GM23248 (cell line): ENCODE results near the gene NLK. TPM values are rescaled to one million over a fixed set of nuclear protein-coding genes. Genes with fewer than 3 reads are reported as not detected.
"Not testable (repeated sequence)": the region's sequence is repeated elsewhere in the genome, so short reads cannot be mapped to it uniquely, and the experiment has no call there.

ENCODE experiments used
- DNase-seq: peaks from one replicate; pipeline ENCODE4 v3.0.0-alpha.2; 2015
- H2AFZ ChIP-seq: fragments of 200-600 bp; sonication (generic); 2 replicates; pipeline ENCODE4 v1.6.1; 2016; ENCODE audit warnings: antibody characterized with exemption
- H3F3A ChIP-seq: fragments of 200-600 bp; sonication (generic); 2 replicates; pipeline ENCODE4 v1.6.1; 2016; ENCODE audit warnings: mild to moderate bottlenecking, antibody characterized with exemption, mixed run types; ENCODE audit not compliant: insufficient read depth
- H3K27ac ChIP-seq: fragments of 200-600 bp; sonication (generic); 2 replicates; pipeline ENCODE4 v1.5.1; 2016; ENCODE audit warnings: mild to moderate bottlenecking
- H3K27me3 ChIP-seq: fragments of 200-600 bp; sonication (generic); replicated peaks from 2 replicates; pipeline ENCODE4 v1.6.1; 2016; ENCODE audit warnings: mild to moderate bottlenecking; ENCODE audit not compliant: insufficient read depth
- H3K36me3 ChIP-seq: fragments of 200-600 bp; sonication (generic); 2 replicates; pipeline ENCODE4 v1.6.1; 2016; ENCODE audit warnings: low read depth, mild to moderate bottlenecking
- H3K4me1 ChIP-seq: fragments of 200-600 bp; sonication (generic); 2 replicates; pipeline ENCODE4 v1.6.1; 2016; ENCODE audit warnings: mild to moderate bottlenecking; ENCODE audit not compliant: insufficient read depth
- H3K4me2 ChIP-seq: fragments of 200-600 bp; sonication (generic); one replicate; pipeline ENCODE4 v1.6.1; 2016; ENCODE audit warnings: mild to moderate bottlenecking; ENCODE audit not compliant: unreplicated experiment
- H3K4me3 ChIP-seq: fragments of 200-600 bp; sonication (generic); 2 replicates; pipeline ENCODE4 v1.5.1; 2016; ENCODE audit warnings: mild to moderate bottlenecking
- H3K79me2 ChIP-seq: fragments of 200-600 bp; sonication (generic); 2 replicates; pipeline ENCODE4 v1.6.1; 2016; ENCODE audit warnings: mild to moderate bottlenecking; ENCODE audit not compliant: insufficient read depth
- H3K9ac ChIP-seq: fragments of 200-600 bp; sonication (generic); 2 replicates; pipeline ENCODE4 v1.6.1; 2016; ENCODE audit warnings: mild to moderate bottlenecking
- H3K9me2 ChIP-seq: fragments of 200-600 bp; sonication (generic); 2 replicates; pipeline ENCODE4 v1.6.1; 2016; ENCODE audit warnings: mixed run types, mild to moderate bottlenecking, moderate library complexity; ENCODE audit not compliant: insufficient read depth
- H3K9me3 ChIP-seq: fragments of 200-600 bp; sonication (generic); one replicate; pipeline ENCODE4 v1.6.1; 2017; ENCODE audit warnings: low read depth
- H4K20me1 ChIP-seq: fragments of 200-600 bp; sonication (generic); 2 replicates; pipeline ENCODE4 v1.6.0; 2016; ENCODE audit not compliant: insufficient read depth
- EZH2 ChIP-seq: fragments of 200-600 bp; sonication (generic); IDR thresholded peaks from 2 replicates; pipeline ENCODE4 v1.6.1; 2018; ENCODE audit warnings: antibody characterized with exemption, mild to moderate bottlenecking; ENCODE audit not compliant: insufficient read depth, poor library complexity, severe bottlenecking
- EZH2phosphoT487 ChIP-seq: fragments of 200-600 bp; sonication (generic); IDR thresholded peaks from 2 replicates; pipeline ENCODE4 v1.6.1; 2018; ENCODE audit warnings: antibody characterized with exemption, moderate library complexity, mild to moderate bottlenecking, low read depth; ENCODE audit not compliant: insufficient read depth
- WGBS, 2 experiments: methylation state at CpG; one replicate each; pipeline ENCODE4 v1.1.6; 2015 to 2017; ENCODE audit warnings: low lambda C conversion rate in 2 of 2, low coverage in 1 of 2; ENCODE audit errors: missing lambda C conversion rate in 2 of 2; 5-methylcytosine and 5-hydroxymethylcytosine counted together
- in situ Hi-C: fragments of 300-500 bp; cut with MboI; formaldehyde crosslinking; loops from 2 replicates; pipeline ENCODE4 v1.15.0; 2020
- polyA plus RNA-seq: library from polyadenylated mRNA; unstranded; fragments of >200 nt; fragmentation: Nextera tagmentation; extraction: Ambion mirVana; gene quantifications from 2 replicates; pipeline ENCODE4 v1.2.1, GENCODE V29; 2016
- total RNA-seq: library from RNA; depleted of rRNA; stranded (reverse); fragments of >200 nt; shearing (Covaris generic); gene quantifications from 2 replicates; pipeline ENCODE4 v1.2.3, GENCODE V29; 2014

The NLK gene
- total and polyA plus RNA-seq, 2 experiments from 2014 or later: 3.8 to 17.6 TPM

- no peaks in the 10 kb centered on the region for H3K79me2 ChIP-seq
- no peaks in the 10 kb centered on the region for H3K9me2 ChIP-seq
- H4K20me1 ChIP-seq: no peaks in the 10 kb centered on the region
- peak; percentile 93 for DNase-seq
- peaks cover 20% of the 10 kb centered on the region for H3K4me1 ChIP-seq
- H2AFZ ChIP-seq: peak overlapping the region; percentile 89
- 43 to 47% methylated on average over 8 of the region's 8 CpGs for WGBS, 2 experiments
- H3K9me3 ChIP-seq: no peaks in the 10 kb centered on the region
- H3K4me2 ChIP-seq: peak overlapping the region; percentile 50
- H3K27me3 ChIP-seq: no peaks in the 10 kb centered on the region
- H3K9ac ChIP-seq: no peak overlapping the region
- peak overlapping the region; percentile 51 for H3K27ac ChIP-seq
- H3F3A ChIP-seq: peaks cover 17% of the 10 kb centered on the region
- no peaks in the 10 kb centered on the region for H3K36me3 ChIP-seq
- in situ Hi-C loops: no loop called here
- H3K4me3 ChIP-seq: 0 out of 2 replicates have a peak overlapping the region, but pooled peaks have one; percentile 7
- no peak for TF ChIP-seq EZH2
- no peak for TF ChIP-seq EZH2phosphoT487
These were observed 8.3 kb upstream of the NLK start for GRCh38 chr17:28033972-28034714.

- H3K9ac ChIP-seq, H3K27me3 ChIP-seq, H3K4me2 ChIP-seq, DNase-seq, H3K36me3 ChIP-seq, H3K9me2 ChIP-seq, H3K9me3 ChIP-seq, in situ Hi-C loops, H3K4me3 ChIP-seq, H3K79me2 ChIP-seq, H3K27ac ChIP-seq, H4K20me1 ChIP-seq, H2AFZ ChIP-seq: not testable (repeated sequence)
- H3K4me1 ChIP-seq: peaks cover 21% of the 10 kb centered on the region
- 89 to 91% methylated on average over 4 of the region's 4 CpGs for WGBS, 2 experiments
- peaks cover 19% of the 10 kb centered on the region for H3F3A ChIP-seq
These were observed 7.0 kb upstream of the NLK start for GRCh38 chr17:28035452-28035851.

- H4K20me1 ChIP-seq, H3K27me3 ChIP-seq, H3K36me3 ChIP-seq, H3K79me2 ChIP-seq, H3K4me2 ChIP-seq, H2AFZ ChIP-seq, H3K9me3 ChIP-seq, DNase-seq, in situ Hi-C loops, H3K4me3 ChIP-seq, H3K9ac ChIP-seq, H3K9me2 ChIP-seq, H3K27ac ChIP-seq: not testable (repeated sequence)
- WGBS, 2 experiments: 89 to 93% methylated on average over 2 of the region's 2 CpGs
- peaks cover 21% of the 10 kb centered on the region for H3K4me1 ChIP-seq
- peaks cover 19% of the 10 kb centered on the region for H3F3A ChIP-seq
These were observed 6.6 kb upstream of the NLK start for GRCh38 chr17:28035884-28036283.

GRCh38 chr17:28038802-28039201, 3.7 kb upstream of the NLK start:
- H3K27ac ChIP-seq: peak overlapping the region; percentile 17; the same call in 1 of the 2 replicates
- no peaks in the 10 kb centered on the region for H3K9me3 ChIP-seq
- peaks cover 33% of the 10 kb centered on the region for H3K4me1 ChIP-seq
- H3K4me3 ChIP-seq: no peak overlapping the region
- 0 out of 2 replicates have a peak, but pooled peaks cover 2% of the 10 kb centered on the region for H4K20me1 ChIP-seq
- WGBS, 2 experiments: 0 to 2% methylated on average over 1 of the region's 1 CpG
- peaks cover 20% of the 10 kb centered on the region for H3K79me2 ChIP-seq
- no peaks in the 10 kb centered on the region for H3K27me3 ChIP-seq
- H3F3A ChIP-seq: peaks cover 18% of the 10 kb centered on the region
- no peak overlapping the region for H3K4me2 ChIP-seq
- H3K9ac ChIP-seq: no peak overlapping the region
- no peaks in the 10 kb centered on the region for H3K36me3 ChIP-seq
- in situ Hi-C loops: no loop called here
- peak; percentile 62 for DNase-seq
- H2AFZ ChIP-seq: peak overlapping the region; percentile 31
- TF ChIP-seq EZH2phosphoT487 (no peak), EZH2 (no peak)
- no peaks in the 10 kb centered on the region for H3K9me2 ChIP-seq
